ENCODE measurements around the gene PKD2L2. TPM values are rescaled to one million over a fixed set of nuclear protein-coding genes. Genes with fewer than 3 reads are reported as not detected.
A peak's percentile ranks its signal among the peaks of the same experiment; 100 is the strongest.
"Not testable (repeated sequence)": the region's sequence is repeated elsewhere in the genome, so short reads cannot be mapped to it uniquely, and the experiment has no call there.

The PKD2L2 gene
- polyA plus RNA-seq: under 1 TPM in 1 of 4 donors, not detected in 3; 0.12 TPM
- long read RNA-seq, donor 1: 0 reads
- long read RNA-seq, donor 2: 0 reads
- long read RNA-seq, donor 3: 0 reads
- long read RNA-seq, donor 4: 0 reads
- long read RNA-seq, donor 5: 0 reads
- long read RNA-seq, donor 6: 0 reads
- long read RNA-seq, donor 7: 0 reads
- long read RNA-seq, donor 8: 0 reads
- long read RNA-seq, donor 9: 0 reads
- long read RNA-seq, donor 10: 0 reads

DNA sequence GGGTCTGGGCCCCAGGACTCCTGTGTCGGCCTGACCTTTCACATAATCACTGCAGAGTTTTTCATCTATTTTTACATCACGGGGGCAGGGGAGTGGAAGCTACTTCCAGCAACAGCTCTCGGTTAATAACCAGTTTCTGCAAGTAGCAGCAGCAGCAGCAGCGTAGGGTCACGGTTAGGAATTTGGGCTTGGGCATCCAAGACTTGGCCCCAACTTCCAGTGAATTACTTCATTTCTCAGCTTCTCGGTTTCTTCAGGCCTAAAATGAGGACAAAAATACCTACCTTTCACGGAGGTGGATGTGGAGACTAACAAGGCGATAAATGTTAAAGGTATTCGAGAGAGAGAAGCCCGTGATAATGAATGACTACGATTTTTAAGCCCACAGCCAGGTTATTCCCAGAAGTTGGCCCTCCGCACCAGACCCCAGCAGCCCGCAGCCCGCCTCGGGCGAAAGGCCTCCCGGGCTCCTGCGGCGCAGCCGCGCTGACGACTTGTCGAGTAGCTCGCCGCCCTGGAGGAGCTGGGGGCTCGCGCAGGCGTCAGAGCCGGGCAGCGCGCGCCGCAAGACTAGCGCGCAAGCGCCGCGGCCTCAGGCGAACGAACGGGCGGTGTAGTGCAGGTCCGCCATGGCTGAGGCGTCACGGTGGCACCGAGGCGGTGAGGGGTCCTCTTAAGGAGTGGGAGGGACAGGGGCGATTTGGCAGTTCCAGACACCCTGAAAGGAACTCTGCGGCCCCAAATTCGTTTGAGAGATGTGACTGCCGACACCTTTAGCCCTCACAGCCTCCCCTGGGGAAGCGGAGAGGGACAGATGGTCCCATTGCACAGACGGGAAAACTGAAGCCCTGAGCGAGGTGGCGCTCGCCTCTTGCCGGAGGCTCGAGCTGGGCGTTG lies at the start of gene PKD2L2:
Gene PKD2L2, plus strand, starts transcription at position 595 of the 897 bp plus-strand sequence. Its CDS starts 35 bp downstream, at position 630.
- Histone ChIP-seq H3K9me3 (ENCODE audit: control insufficient read depth in 2 of 2, insufficient read depth in 1 of 2, low read depth in 1 of 2, low read length in 1 of 2) (peaks cover 0 to 2% of the 10 kb centered on the region in 2 donors), H3K27ac (ENCODE audit: low read depth in 1 of 3, low read length in 2 of 3) (peak within 1 kb of the TSS; percentile 74 to 97 (median 85)), H3K36me3 (ENCODE audit: control insufficient read depth in 3 of 3, insufficient read depth in 2 of 3, low read depth in 1 of 3, low read length in 3 of 3) (no peaks in the 10 kb centered on the region), H3K4me1 (ENCODE audit: control insufficient read depth in 3 of 3, insufficient read depth in 2 of 3, low read depth in 1 of 3, low read length in 2 of 3) (peaks cover 0 to 18% (median 0%) of the 10 kb centered on the region in 3 donors), H3K4me3 (ENCODE audit: low read depth in 1 of 3, low read length in 3 of 3) (peak within 1 kb of the TSS; percentile 44 to 68 (median 48)), H3K27me3 (ENCODE audit: control insufficient read depth in 3 of 3, insufficient read depth in 3 of 3, low read length in 3 of 3) (no peaks in the 10 kb centered on the region)
- DNase-seq (peak; percentile 78 to 88), FAIRE-seq (no peak)
- whole genome bisulfite sequencing, 3 donors: 17 to 26% (median 26%) methylated on average over 50 to 59 of the region's 59 CpGs

DNA sequence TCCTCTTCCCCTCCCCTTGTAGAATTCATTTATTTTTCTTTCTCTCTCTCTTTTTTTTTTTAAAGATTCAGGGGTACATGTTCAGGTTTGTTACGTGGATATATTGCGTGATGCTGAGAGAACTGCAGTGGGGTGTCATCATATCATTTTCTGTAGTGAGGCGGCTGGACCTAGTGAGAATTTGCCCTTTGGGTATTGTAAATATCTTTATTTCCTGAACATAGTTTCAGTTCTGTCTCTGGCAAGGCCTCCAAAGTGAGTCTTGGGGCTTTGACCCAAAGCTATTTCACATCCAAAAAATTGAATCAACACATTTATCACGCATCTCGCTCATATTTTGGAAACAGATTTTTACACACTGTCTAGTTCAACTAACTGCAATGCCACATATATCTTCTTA lies 47.0 kb upstream of the PKD2L2 start:
- Histone ChIP-seq H3K27ac (ENCODE audit: low read depth in 1 of 3, low read length in 2 of 3) (no peak overlapping the region), H3K36me3 (ENCODE audit: control insufficient read depth in 3 of 3, insufficient read depth in 2 of 3, low read depth in 1 of 3, low read length in 3 of 3) (no peaks in the 10 kb centered on the region), H3K27me3 (ENCODE audit: control insufficient read depth in 3 of 3, insufficient read depth in 3 of 3, low read length in 3 of 3) (no peaks in the 10 kb centered on the region), H3K4me3 (ENCODE audit: low read depth in 1 of 3, low read length in 3 of 3) (no peak overlapping the region), H3K4me1 (ENCODE audit: control insufficient read depth in 3 of 3, insufficient read depth in 2 of 3, low read depth in 1 of 3, low read length in 2 of 3) (no peaks in the 10 kb centered on the region), H3K9me3 (ENCODE audit: control insufficient read depth in 2 of 2, insufficient read depth in 1 of 2, low read depth in 1 of 2, low read length in 1 of 2) (no peaks in the 10 kb centered on the region)
- no peak for FAIRE-seq
- no peak for DNase-seq
- WGBS, 3 donors: 79 to 90% (median 88%) methylated on average over 5 of the region's 5 CpGs

DNA sequence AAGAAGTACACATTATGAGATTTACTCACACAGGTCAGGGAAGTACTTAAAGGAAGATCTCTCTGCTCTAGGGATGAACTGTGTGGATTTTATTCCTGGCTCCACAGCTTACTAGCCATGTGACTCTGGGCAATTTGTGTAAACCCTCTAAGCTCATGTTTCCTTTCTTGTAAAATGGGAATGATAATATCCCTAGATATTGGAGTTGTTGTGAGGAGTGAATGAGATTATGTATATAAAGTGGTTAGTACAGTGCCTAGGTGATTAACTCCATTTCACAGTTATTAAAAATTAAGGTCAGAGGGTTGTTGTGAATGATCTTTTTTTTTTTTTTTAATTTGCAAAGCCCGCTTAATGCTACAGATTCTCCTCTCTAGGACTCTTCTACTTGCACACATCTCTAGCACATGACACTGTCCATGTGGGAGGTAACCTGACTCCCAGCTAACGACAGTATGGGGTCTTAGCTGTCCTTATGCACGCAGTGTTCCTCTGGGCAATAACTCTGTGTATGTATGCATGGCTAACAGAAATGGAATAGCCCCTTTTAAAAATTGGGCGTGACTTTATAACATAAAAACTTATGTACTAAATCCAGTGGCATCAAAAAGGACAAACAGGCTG lies 45.5 kb upstream of the PKD2L2 start:
- Histone ChIP-seq H3K4me1 (ENCODE audit: control insufficient read depth in 3 of 3, insufficient read depth in 2 of 3, low read depth in 1 of 3, low read length in 2 of 3) (no peaks in the 10 kb centered on the region), H3K4me3 (ENCODE audit: low read depth in 1 of 3, low read length in 3 of 3) (no peak overlapping the region), H3K27ac (ENCODE audit: low read depth in 1 of 3, low read length in 2 of 3) (no peak overlapping the region), H3K36me3 (ENCODE audit: control insufficient read depth in 3 of 3, insufficient read depth in 2 of 3, low read depth in 1 of 3, low read length in 3 of 3) (no peaks in the 10 kb centered on the region), H3K9me3 (ENCODE audit: control insufficient read depth in 2 of 2, insufficient read depth in 1 of 2, low read depth in 1 of 2, low read length in 1 of 2) (no peaks in the 10 kb centered on the region), H3K27me3 (ENCODE audit: control insufficient read depth in 3 of 3, insufficient read depth in 3 of 3, low read length in 3 of 3) (no peaks in the 10 kb centered on the region)
- WGBS, 3 donors: 83 to 89% (median 87%) methylated on average over 4 of the region's 4 CpGs
- FAIRE-seq: no peak
- DNase-seq: no peak

DNA sequence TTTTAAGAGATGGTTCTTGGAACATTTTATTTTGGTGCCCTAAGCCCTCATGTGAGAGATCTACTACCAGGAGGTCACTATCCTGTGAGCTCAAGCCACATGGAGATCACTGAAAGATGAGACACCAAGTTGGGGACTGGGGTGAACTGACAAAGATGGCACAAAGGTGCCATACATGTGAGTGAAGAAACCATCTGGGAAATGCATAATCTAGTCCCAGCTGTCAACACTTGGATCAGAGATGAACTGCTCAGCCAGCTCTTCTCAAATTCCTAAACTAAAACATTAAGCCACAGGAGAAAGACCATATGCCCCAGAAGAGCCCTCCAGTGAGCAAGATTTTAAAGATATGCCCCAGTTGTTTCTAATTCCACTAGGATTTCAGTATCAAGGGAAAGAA lies 43.8 kb upstream of the PKD2L2 start:
- H3K4me1 ChIP-seq (ENCODE audit: control insufficient read depth in 3 of 3, insufficient read depth in 2 of 3, low read depth in 1 of 3, low read length in 2 of 3): no peaks in the 10 kb centered on the region
- H3K27ac ChIP-seq (ENCODE audit: low read depth in 1 of 3, low read length in 2 of 3): no peak overlapping the region
- no peak overlapping the region for H3K4me3 ChIP-seq (ENCODE audit: low read depth in 1 of 3, low read length in 3 of 3)
- no peaks in the 10 kb centered on the region for H3K9me3 ChIP-seq (ENCODE audit: control insufficient read depth in 2 of 2, insufficient read depth in 1 of 2, low read depth in 1 of 2, low read length in 1 of 2)
- no peaks in the 10 kb centered on the region for H3K36me3 ChIP-seq (ENCODE audit: control insufficient read depth in 3 of 3, insufficient read depth in 2 of 3, low read depth in 1 of 3, low read length in 3 of 3)
- no peaks in the 10 kb centered on the region for H3K27me3 ChIP-seq (ENCODE audit: control insufficient read depth in 3 of 3, insufficient read depth in 3 of 3, low read length in 3 of 3)
- FAIRE-seq: no peak
- DNase-seq: no peak

DNA sequence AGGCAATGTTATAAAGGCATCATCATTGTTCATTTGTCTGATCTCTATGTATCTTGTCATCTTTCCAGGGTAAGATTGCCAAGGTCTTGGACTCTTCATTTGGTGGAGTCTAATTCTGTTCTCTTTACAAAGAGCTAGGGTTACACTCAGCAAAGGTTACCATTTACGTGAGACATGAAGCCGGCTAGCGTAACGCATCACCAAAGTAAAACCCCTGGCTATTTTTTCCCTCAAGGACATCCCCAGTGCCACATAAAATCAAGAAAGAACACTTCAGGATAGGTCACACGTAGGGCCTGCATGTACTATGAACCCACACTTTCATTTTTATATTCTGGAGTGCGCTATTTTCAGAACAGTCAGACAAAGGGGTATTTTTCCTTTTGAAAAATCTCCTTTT lies 41.6 kb upstream of the PKD2L2 start:
- FAIRE-seq: no peak
- Histone ChIP-seq H3K27me3 (ENCODE audit: control insufficient read depth in 3 of 3, insufficient read depth in 3 of 3, low read length in 3 of 3) (no peaks in the 10 kb centered on the region), H3K4me1 (ENCODE audit: control insufficient read depth in 3 of 3, insufficient read depth in 2 of 3, low read depth in 1 of 3, low read length in 2 of 3) (no peaks in the 10 kb centered on the region), H3K27ac (ENCODE audit: low read depth in 1 of 3, low read length in 2 of 3) (no peak overlapping the region), H3K36me3 (ENCODE audit: control insufficient read depth in 3 of 3, insufficient read depth in 2 of 3, low read depth in 1 of 3, low read length in 3 of 3) (no peaks in the 10 kb centered on the region), H3K4me3 (ENCODE audit: low read depth in 1 of 3, low read length in 3 of 3) (no peak overlapping the region), H3K9me3 (ENCODE audit: control insufficient read depth in 2 of 2, insufficient read depth in 1 of 2, low read depth in 1 of 2, low read length in 1 of 2) (no peaks in the 10 kb centered on the region)
- DNase-seq: no peak
- 83 to 88% (median 86%) methylated on average over 6 of the region's 6 CpGs for WGBS, 3 donors

- not testable (repeated sequence) for H3K4me1 ChIP-seq (ENCODE audit: control insufficient read depth in 3 of 3, insufficient read depth in 2 of 3, low read depth in 1 of 3, low read length in 2 of 3); H3K27me3 ChIP-seq (ENCODE audit: control insufficient read depth in 3 of 3, insufficient read depth in 3 of 3, low read length in 3 of 3); H3K9me3 ChIP-seq (ENCODE audit: control insufficient read depth in 2 of 2, insufficient read depth in 1 of 2, low read depth in 1 of 2, low read length in 1 of 2); FAIRE-seq; H3K27ac ChIP-seq (ENCODE audit: low read depth in 1 of 3, low read length in 2 of 3); H3K36me3 ChIP-seq (ENCODE audit: control insufficient read depth in 3 of 3, insufficient read depth in 2 of 3, low read depth in 1 of 3, low read length in 3 of 3); H3K4me3 ChIP-seq (ENCODE audit: low read depth in 1 of 3, low read length in 3 of 3); DNase-seq
Observed at GRCh38 chr5:137853165-137853564, 36.1 kb upstream of the PKD2L2 start.

DNA sequence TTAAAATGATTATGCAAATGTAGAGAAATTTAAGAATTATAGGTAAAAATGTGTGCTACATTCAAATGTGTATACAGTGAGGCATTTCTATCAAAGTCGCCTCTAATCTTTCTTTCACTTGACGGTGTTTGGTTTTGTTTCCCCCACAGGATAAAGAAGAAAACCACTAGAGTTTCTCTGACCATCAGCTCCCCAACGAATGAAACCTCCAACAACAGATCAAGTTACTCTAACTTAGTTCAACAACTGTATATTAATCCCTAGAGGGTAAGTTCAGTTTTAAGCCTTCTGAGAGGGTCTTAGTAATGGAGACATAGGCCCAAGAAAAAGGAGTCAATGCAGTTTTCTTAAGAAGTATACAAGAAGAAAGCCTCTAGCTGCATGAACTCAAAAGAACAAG lies 33.1 kb upstream of the PKD2L2 start:
- Histone ChIP-seq H3K9me3 (ENCODE audit: control insufficient read depth in 2 of 2, insufficient read depth in 1 of 2, low read depth in 1 of 2, low read length in 1 of 2) (peaks cover 0 to 3% of the 10 kb centered on the region in 2 donors), H3K36me3 (ENCODE audit: control insufficient read depth in 3 of 3, insufficient read depth in 2 of 3, low read depth in 1 of 3, low read length in 3 of 3) (no peaks in the 10 kb centered on the region), H3K4me1 (ENCODE audit: control insufficient read depth in 3 of 3, insufficient read depth in 2 of 3, low read depth in 1 of 3, low read length in 2 of 3) (peaks cover 0 to 4% (median 2%) of the 10 kb centered on the region in 3 donors), H3K27me3 (ENCODE audit: control insufficient read depth in 3 of 3, insufficient read depth in 3 of 3, low read length in 3 of 3) (no peaks in the 10 kb centered on the region), H3K27ac (ENCODE audit: low read depth in 1 of 3, low read length in 2 of 3) (no peak overlapping the region), H3K4me3 (ENCODE audit: low read depth in 1 of 3, low read length in 3 of 3) (no peak overlapping the region)
- FAIRE-seq (no peak), DNase-seq (no peak)
- 61 to 90% (median 77%) methylated on average over 3 of the region's 3 CpGs for WGBS, 3 donors

GRCh38 chr5:137856916-137857862 lies 32.1 kb upstream of the PKD2L2 start:
- Histone ChIP-seq H3K4me1 (ENCODE audit: control insufficient read depth in 3 of 3, insufficient read depth in 2 of 3, low read depth in 1 of 3, low read length in 2 of 3) (peaks cover 0 to 4% (median 2%) of the 10 kb centered on the region in 3 donors), H3K27ac (ENCODE audit: low read depth in 1 of 3, low read length in 2 of 3) (no peak overlapping the region), H3K27me3 (ENCODE audit: control insufficient read depth in 3 of 3, insufficient read depth in 3 of 3, low read length in 3 of 3) (no peaks in the 10 kb centered on the region), H3K36me3 (ENCODE audit: control insufficient read depth in 3 of 3, insufficient read depth in 2 of 3, low read depth in 1 of 3, low read length in 3 of 3) (no peaks in the 10 kb centered on the region), H3K9me3 (ENCODE audit: control insufficient read depth in 2 of 2, insufficient read depth in 1 of 2, low read depth in 1 of 2, low read length in 1 of 2) (peaks cover 0 to 3% of the 10 kb centered on the region in 2 donors), H3K4me3 (ENCODE audit: low read depth in 1 of 3, low read length in 3 of 3) (no peak overlapping the region)
- 84 to 87% (median 86%) methylated on average over 5 of the region's 5 CpGs for WGBS, 3 donors
- no peak for FAIRE-seq
- DNase-seq: no peak
